ENCODE results near the gene TMIGD1. TPM values are rescaled to one million over a fixed set of nuclear protein-coding genes. Genes with fewer than 3 reads are reported as not detected.
"Not testable (repeated sequence)": the region's sequence is repeated elsewhere in the genome, so short reads cannot be mapped to it uniquely, and the experiment has no call there.

TMIGD1 gene
- total RNA-seq, 4 donors from 2014 or later, result not detected

GRCh38 chr17:30345527-30346075 is 11.7 kb upstream of the TMIGD1 start:
- intact Hi-C loops (cut with DNase I; ENCODE audit: low total_unique reads), result no loop called here
- 92% methylated on average over 4 of the region's 4 CpGs for WGBS, 2 donors
- H3K4me3 ChIP-seq (ENCODE audit: low read depth, poor library complexity, severe bottlenecking), result no peak overlapping the region
- DNase-seq (ENCODE audit: low spot score in 2 of 2), result no peak
- no peak for TF ChIP-seq POLR2A (IDR thresholded peaks at IDR 0.05)
- TF ChIP-seq CTCF (IDR thresholded peaks at IDR 0.05), result no peak

- WGBS, 2 donors, result 77 to 78% methylated on average over 2 of the region's 2 CpGs
Measured at GRCh38 chr17:30345089-30345433, 11.2 kb upstream of the TMIGD1 start.

GRCh38 chr17:30344283-30345088 is 10.6 kb upstream of the TMIGD1 start:
- WGBS, 2 donors, result 37 to 43% methylated on average over 9 of the region's 9 CpGs
- TF ChIP-seq POLR2A (IDR thresholded peaks at IDR 0.05) (no peak), CTCF (IDR thresholded peaks at IDR 0.05) (no peak)
- intact Hi-C loops (cut with DNase I; ENCODE audit: low total_unique reads), result no loop called here
- no peak for DNase-seq (ENCODE audit: low spot score in 2 of 2)
- no peak overlapping the region for H3K4me3 ChIP-seq (ENCODE audit: low read depth, poor library complexity, severe bottlenecking)

More at GRCh38 chr17:30345089-30345433, 11.2 kb upstream of the TMIGD1 start:
- no peak for DNase-seq (ENCODE audit: low spot score in 2 of 2)
- intact Hi-C loops (cut with DNase I; ENCODE audit: low total_unique reads), result no loop called here
- no peak for TF ChIP-seq CTCF (IDR thresholded peaks at IDR 0.05)
- TF ChIP-seq POLR2A (IDR thresholded peaks at IDR 0.05), result no peak
- no peak overlapping the region for H3K4me3 ChIP-seq (ENCODE audit: low read depth, poor library complexity, severe bottlenecking)

- WGBS, 2 donors, result 58 to 61% methylated on average over 4 of the region's 4 CpGs
- TF ChIP-seq POLR2A (IDR thresholded peaks at IDR 0.05) (no peak), CTCF (IDR thresholded peaks at IDR 0.05) (no peak)
- DNase-seq (ENCODE audit: low spot score in 2 of 2), result no peak
- intact Hi-C loops (cut with DNase I; ENCODE audit: low total_unique reads), result no loop called here
- no peak overlapping the region for H3K4me3 ChIP-seq (ENCODE audit: low read depth, poor library complexity, severe bottlenecking)
Measured at GRCh38 chr17:30343796-30344195, 9.9 kb upstream of the TMIGD1 start.

- intact Hi-C loops (cut with DNase I; ENCODE audit: low total_unique reads); DNase-seq (ENCODE audit: low spot score in 2 of 2); H3K4me3 ChIP-seq (ENCODE audit: low read depth, poor library complexity, severe bottlenecking): not testable (repeated sequence)
- 93 to 96% methylated on average over 3 of the region's 3 CpGs for WGBS, 2 donors
Measured at GRCh38 chr17:30343244-30343643, 9.4 kb upstream of the TMIGD1 start.

- no peak for TF ChIP-seq CTCF (IDR thresholded peaks at IDR 0.05)
- TF ChIP-seq POLR2A (IDR thresholded peaks at IDR 0.05), result no peak
- intact Hi-C loops (cut with DNase I; ENCODE audit: low total_unique reads), result no loop called here
- WGBS, 2 donors, result 80 to 87% methylated on average over 5 of the region's 5 CpGs
- no peak for DNase-seq (ENCODE audit: low spot score in 2 of 2)
- no peak overlapping the region for H3K4me3 ChIP-seq (ENCODE audit: low read depth, poor library complexity, severe bottlenecking)
Measured at GRCh38 chr17:30341703-30342249, 7.9 kb upstream of the TMIGD1 start.

Measured in lower leg skin (tissue), 4 donors.